HepG2 (cell line): ENCODE measurements around the gene ADCY9. TPM values are rescaled to one million over a fixed set of nuclear protein-coding genes. Genes with fewer than 3 reads are reported as not detected.

Experiments
- HNF4G ChIP-seq, 2 experiments: sonication (generic) in 1 of 2; formaldehyde crosslinking in 1 of 2; IDR thresholded peaks; 2 replicates each; pipeline versions ENCODE4 v1.4.0 to v1.6.1; 2011 to 2020; ENCODE audit warnings: borderline replicate concordance in 2 of 2, low read depth in 2 of 2, mild to moderate bottlenecking in 2 of 2, low read length in 1 of 2, missing genetic modification reagents in 1 of 2, moderate library complexity in 1 of 2
- RFX1 ChIP-seq: fragments of 450-650 bp; IDR thresholded peaks from 2 replicates; pipeline ENCODE4 v1.6.1; 2017
- TBX2 ChIP-seq: sonication (generic); formaldehyde crosslinking; IDR thresholded peaks from 2 replicates; pipeline ENCODE4 v1.5.0; 2020; ENCODE audit warnings: missing genetic modification reagents, mild to moderate bottlenecking, borderline replicate concordance
- THYN1 ChIP-seq: sonication (generic); formaldehyde crosslinking; IDR thresholded peaks from 2 replicates; pipeline ENCODE4 v1.8.1; 2023; ENCODE audit warnings: low read depth, mild to moderate bottlenecking, moderate library complexity, missing genetic modification reagents, borderline replicate concordance
- ZNF510 ChIP-seq: sonication (generic); formaldehyde crosslinking; IDR thresholded peaks from 2 replicates; pipeline ENCODE4 v1.4.0; 2020; ENCODE audit warnings: low read depth, mild to moderate bottlenecking, missing genetic modification reagents
- ZNF552 ChIP-seq: sonication (generic); formaldehyde crosslinking; IDR thresholded peaks from 2 replicates; pipeline ENCODE4 v1.9.0; 2022; ENCODE audit warnings: missing genetic modification reagents, mild to moderate bottlenecking, borderline replicate concordance
- ZNF564 ChIP-seq: sonication (generic); formaldehyde crosslinking; IDR thresholded peaks from 2 replicates; pipeline ENCODE4 v1.8.1; 2023; ENCODE audit warnings: mild to moderate bottlenecking, missing genetic modification reagents
- ZNF570 ChIP-seq: sonication (generic); formaldehyde crosslinking; IDR thresholded peaks from 2 replicates; pipeline ENCODE4 v1.4.0; 2020; ENCODE audit warnings: mild to moderate bottlenecking, missing genetic modification reagents, borderline replicate concordance
- ZNF878 ChIP-seq: sonication (generic); formaldehyde crosslinking; IDR thresholded peaks from 2 replicates; pipeline ENCODE4 v1.8.1; 2023; ENCODE audit warnings: mild to moderate bottlenecking, missing genetic modification reagents, moderate library complexity
- polyA plus RNA-seq, 8 experiments: library from polyadenylated mRNA; depleted of rRNA in 3 of 8; stranded (reverse) in 7 of 8; unstranded in 1 of 8; fragments of >200 nt; fragmentation: Illumina TruSeq in 4 of 8; extraction: Trizol in 4 of 8; gene quantifications; 2 replicates each; pipeline versions ENCODE4 v1.2.1 to v1.2.3, GENCODE V29; 2011 to 2016; ENCODE audit warnings: low read depth in 4 of 8, missing spikeins in 1 of 8, mixed read lengths in 1 of 8; ENCODE audit not compliant: insufficient read depth in 1 of 8
- total RNA-seq, 5 experiments: library from RNA; depleted of rRNA; stranded (reverse); fragments of >200 nt; fragmentation: Illumina TruSeq; extraction: Trizol; gene quantifications; 2 replicates each; pipeline ENCODE4 v1.2.3, GENCODE V29; 2016; ENCODE audit warnings: low read depth in 1 of 5
- TF ChIP-seq, protein P1 (sequence below): IDR thresholded peaks from 2 replicates; pipeline ENCODE4 v1.6.1; 2016; ENCODE audit warnings: low read depth, borderline replicate concordance
- TF ChIP-seq, protein P2 (sequence below): sonication (generic); formaldehyde crosslinking; IDR thresholded peaks from 2 replicates; pipeline ENCODE4 v1.5.0; 2020; ENCODE audit warnings: missing genetic modification reagents, mild to moderate bottlenecking, borderline replicate concordance
- TF ChIP-seq, protein P3 (sequence below): sonication (generic); formaldehyde crosslinking; IDR thresholded peaks from 2 replicates; pipeline ENCODE4 v1.4.0; 2020; ENCODE audit warnings: mild to moderate bottlenecking, missing genetic modification reagents
- TF ChIP-seq, protein P4 (sequence below): sonication (generic); formaldehyde crosslinking; IDR thresholded peaks from 2 replicates; pipeline ENCODE4 v1.4.0; 2020; ENCODE audit warnings: missing genetic modification reagents
- TF ChIP-seq, protein P5 (sequence below): sonication (generic); formaldehyde crosslinking; IDR thresholded peaks from 2 replicates; pipeline ENCODE4 v1.5.0; 2020; ENCODE audit warnings: mild to moderate bottlenecking, missing genetic modification reagents
- TF ChIP-seq, protein P6 (sequence below): sonication (generic); formaldehyde crosslinking; IDR thresholded peaks from 2 replicates; pipeline ENCODE4 v1.5.0; 2020; ENCODE audit warnings: missing genetic modification reagents, mild to moderate bottlenecking, borderline replicate concordance

ADCY9 gene
- total and polyA plus RNA-seq, 2 of the 13 experiments (the other 11 are each of a cell fraction or from before 2014, with no cell fraction given) = 11.2 to 13.9 TPM

DNA sequence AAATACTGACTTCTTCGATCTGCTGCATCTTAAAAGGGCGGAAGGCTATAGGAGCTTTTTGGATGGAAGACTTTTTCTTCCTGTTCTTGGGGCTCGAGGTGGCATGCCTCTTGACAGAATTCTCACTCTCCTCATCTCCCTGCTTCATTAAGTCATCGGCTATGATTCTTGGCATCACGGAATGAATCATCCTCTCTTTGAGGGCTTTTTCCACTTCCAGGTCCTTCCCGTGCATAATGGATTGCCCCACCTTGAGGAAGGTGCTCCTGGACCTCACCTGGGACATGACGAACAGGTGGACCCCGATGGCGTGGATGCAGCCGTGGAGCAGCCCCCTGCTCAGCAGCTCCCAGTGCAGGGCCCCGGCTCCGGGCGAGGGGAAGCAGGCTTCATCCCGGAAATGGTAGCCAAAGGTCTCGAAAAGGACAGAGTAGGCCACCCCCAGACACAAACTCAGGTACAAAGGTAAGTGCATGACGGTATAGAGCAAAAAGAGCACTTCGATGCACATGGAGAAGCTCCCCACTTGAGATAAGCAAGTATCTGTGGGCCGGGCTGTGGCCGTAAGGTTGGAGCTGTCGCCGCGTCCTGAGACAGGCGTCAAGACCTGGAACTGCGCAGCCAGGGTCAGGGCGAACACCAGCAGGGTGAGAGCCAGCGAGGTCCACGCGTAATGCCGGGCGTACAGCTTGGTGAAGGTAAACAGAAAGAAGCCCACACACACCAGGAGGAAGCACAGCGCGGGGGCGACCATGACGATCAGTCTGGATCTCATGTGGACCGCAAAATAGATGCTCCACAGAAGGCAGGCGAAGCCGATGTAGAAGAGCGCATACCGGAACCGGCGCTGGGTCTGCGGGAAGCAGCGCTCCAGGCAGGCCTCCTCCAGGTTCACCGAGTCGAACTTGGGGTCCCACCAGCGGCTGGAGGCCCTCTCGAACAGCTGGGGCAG lies 1.7 kb downstream of the ADCY9 start (continued):
- no peak for TF ChIP-seq THYN1 (CRISPR knock-in tag)
- TF ChIP-seq ZNF564 = no peak
- no peak for TF ChIP-seq HNF4G (IDR thresholded peaks at IDR 0.05; ENCODE audit: borderline replicate concordance, low read depth, low read length)
- no peak for TF ChIP-seq HNF4G (CRISPR knock-in tag; IDR thresholded peaks at IDR 0.05; ENCODE audit: borderline replicate concordance, low read depth)
- TF ChIP-seq ZNF552 = no peak
- TF ChIP-seq, protein P1, sequence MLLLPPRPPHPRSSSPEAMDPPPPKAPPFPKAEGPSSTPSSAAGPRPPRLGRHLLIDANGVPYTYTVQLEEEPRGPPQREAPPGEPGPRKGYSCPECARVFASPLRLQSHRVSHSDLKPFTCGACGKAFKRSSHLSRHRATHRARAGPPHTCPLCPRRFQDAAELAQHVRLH (CRISPR knock-in tag) = no peak
- no peak for TF ChIP-seq TBX2 (CRISPR knock-in tag)
- TF ChIP-seq, protein P2, sequence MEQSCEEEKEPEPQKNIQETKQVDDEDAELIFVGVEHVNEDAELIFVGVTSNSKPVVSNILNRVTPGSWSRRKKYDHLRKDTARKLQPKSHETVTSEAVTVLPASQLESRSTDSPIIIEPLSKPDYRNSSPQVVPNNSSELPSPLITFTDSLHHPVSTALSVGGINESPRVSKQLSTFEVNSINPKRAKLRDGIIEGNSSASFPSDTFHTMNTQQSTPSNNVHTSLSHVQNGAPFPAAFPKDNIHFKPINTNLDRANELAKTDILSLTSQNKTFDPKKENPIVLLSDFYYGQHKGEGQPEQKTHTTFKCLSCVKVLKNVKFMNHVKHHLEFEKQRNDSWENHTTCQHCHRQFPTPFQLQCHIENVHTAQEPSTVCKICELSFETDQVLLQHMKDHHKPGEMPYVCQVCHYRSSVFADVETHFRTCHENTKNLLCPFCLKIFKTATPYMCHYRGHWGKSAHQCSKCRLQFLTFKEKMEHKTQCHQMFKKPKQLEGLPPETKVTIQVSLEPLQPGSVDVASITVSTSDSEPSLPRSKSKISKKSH (CRISPR knock-in tag) = no peak
- TF ChIP-seq ZNF570 (CRISPR knock-in tag) = no peak
- TF ChIP-seq RFX1 = no peak
- TF ChIP-seq ZNF878 = no peak
- TF ChIP-seq, protein P3, sequence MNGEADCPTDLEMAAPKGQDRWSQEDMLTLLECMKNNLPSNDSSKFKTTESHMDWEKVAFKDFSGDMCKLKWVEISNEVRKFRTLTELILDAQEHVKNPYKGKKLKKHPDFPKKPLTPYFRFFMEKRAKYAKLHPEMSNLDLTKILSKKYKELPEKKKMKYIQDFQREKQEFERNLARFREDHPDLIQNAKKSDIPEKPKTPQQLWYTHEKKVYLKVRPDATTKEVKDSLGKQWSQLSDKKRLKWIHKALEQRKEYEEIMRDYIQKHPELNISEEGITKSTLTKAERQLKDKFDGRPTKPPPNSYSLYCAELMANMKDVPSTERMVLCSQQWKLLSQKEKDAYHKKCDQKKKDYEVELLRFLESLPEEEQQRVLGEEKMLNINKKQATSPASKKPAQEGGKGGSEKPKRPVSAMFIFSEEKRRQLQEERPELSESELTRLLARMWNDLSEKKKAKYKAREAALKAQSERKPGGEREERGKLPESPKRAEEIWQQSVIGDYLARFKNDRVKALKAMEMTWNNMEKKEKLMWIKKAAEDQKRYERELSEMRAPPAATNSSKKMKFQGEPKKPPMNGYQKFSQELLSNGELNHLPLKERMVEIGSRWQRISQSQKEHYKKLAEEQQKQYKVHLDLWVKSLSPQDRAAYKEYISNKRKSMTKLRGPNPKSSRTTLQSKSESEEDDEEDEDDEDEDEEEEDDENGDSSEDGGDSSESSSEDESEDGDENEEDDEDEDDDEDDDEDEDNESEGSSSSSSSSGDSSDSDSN (CRISPR knock-in tag) = peak; percentile 48; the same call in 1 of the 2 replicates
- TF ChIP-seq ZNF510 = no peak
- TF ChIP-seq, protein P4, sequence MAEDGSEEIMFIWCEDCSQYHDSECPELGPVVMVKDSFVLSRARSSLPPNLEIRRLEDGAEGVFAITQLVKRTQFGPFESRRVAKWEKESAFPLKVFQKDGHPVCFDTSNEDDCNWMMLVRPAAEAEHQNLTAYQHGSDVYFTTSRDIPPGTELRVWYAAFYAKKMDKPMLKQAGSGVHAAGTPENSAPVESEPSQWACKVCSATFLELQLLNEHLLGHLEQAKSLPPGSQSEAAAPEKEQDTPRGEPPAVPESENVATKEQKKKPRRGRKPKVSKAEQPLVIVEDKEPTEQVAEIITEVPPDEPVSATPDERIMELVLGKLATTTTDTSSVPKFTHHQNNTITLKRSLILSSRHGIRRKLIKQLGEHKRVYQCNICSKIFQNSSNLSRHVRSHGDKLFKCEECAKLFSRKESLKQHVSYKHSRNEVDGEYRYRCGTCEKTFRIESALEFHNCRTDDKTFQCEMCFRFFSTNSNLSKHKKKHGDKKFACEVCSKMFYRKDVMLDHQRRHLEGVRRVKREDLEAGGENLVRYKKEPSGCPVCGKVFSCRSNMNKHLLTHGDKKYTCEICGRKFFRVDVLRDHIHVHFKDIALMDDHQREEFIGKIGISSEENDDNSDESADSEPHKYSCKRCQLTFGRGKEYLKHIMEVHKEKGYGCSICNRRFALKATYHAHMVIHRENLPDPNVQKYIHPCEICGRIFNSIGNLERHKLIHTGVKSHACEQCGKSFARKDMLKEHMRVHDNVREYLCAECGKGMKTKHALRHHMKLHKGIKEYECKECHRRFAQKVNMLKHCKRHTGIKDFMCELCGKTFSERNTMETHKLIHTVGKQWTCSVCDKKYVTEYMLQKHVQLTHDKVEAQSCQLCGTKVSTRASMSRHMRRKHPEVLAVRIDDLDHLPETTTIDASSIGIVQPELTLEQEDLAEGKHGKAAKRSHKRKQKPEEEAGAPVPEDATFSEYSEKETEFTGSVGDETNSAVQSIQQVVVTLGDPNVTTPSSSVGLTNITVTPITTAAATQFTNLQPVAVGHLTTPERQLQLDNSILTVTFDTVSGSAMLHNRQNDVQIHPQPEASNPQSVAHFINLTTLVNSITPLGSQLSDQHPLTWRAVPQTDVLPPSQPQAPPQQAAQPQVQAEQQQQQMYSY (CRISPR knock-in tag) = no peak
- TF ChIP-seq, protein P5, sequence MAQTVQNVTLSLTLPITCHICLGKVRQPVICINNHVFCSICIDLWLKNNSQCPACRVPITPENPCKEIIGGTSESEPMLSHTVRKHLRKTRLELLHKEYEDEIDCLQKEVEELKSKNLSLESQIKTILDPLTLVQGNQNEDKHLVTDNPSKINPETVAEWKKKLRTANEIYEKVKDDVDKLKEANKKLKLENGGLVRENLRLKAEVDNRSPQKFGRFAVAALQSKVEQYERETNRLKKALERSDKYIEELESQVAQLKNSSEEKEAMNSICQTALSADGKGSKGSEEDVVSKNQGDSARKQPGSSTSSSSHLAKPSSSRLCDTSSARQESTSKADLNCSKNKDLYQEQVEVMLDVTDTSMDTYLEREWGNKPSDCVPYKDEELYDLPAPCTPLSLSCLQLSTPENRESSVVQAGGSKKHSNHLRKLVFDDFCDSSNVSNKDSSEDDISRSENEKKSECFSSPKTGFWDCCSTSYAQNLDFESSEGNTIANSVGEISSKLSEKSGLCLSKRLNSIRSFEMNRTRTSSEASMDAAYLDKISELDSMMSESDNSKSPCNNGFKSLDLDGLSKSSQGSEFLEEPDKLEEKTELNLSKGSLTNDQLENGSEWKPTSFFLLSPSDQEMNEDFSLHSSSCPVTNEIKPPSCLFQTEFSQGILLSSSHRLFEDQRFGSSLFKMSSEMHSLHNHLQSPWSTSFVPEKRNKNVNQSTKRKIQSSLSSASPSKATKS (CRISPR knock-in tag) = no peak
- TF ChIP-seq, protein P6, sequence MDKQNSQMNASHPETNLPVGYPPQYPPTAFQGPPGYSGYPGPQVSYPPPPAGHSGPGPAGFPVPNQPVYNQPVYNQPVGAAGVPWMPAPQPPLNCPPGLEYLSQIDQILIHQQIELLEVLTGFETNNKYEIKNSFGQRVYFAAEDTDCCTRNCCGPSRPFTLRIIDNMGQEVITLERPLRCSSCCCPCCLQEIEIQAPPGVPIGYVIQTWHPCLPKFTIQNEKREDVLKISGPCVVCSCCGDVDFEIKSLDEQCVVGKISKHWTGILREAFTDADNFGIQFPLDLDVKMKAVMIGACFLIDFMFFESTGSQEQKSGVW (CRISPR knock-in tag) = no peak
